Measurements from ENCODE around the gene CCL14. TPM values are rescaled to one million over a fixed set of nuclear protein-coding genes. Genes with fewer than 3 reads are reported as not detected.

Gene CCL14
- total and polyA plus RNA-seq, 2 of the 13 experiments (the other 11 are each of a cell fraction or from before 2014, with no cell fraction given) = 1.1 to 1.7 TPM

GRCh38 chr17:35972945-35973332 lies 13.6 kb downstream of the CCL14 start (continued):
- TF ChIP-seq FOXA1 (IDR thresholded peaks at IDR 0.05) = no peak
- TF ChIP-seq FOXA1 (CRISPR knock-in tag; IDR thresholded peaks at IDR 0.05) = peak; percentile 41; the same call in 1 of the 2 replicates
- peak in 1 of 2 experiments; percentile 70; a peak in 2 of 4 replicates for TF ChIP-seq NR2F1 (CRISPR knock-in tag; IDR thresholded peaks at IDR 0.05)
- no peak for TF ChIP-seq ZNF12 (CRISPR knock-in tag; IDR thresholded peaks at IDR 0.05)
- TF ChIP-seq NFYB (CRISPR knock-in tag; IDR thresholded peaks at IDR 0.05) = no peak
- TF ChIP-seq TSC22D2 (CRISPR knock-in tag; IDR thresholded peaks at IDR 0.05; ENCODE audit: borderline replicate concordance) = no peak
- TF ChIP-seq POGK (CRISPR knock-in tag; conservative IDR thresholded peaks at IDR 0.05) = no peak
- TF ChIP-seq AFF4 (CRISPR knock-in tag; IDR thresholded peaks at IDR 0.05) = no peak
- no peak for TF ChIP-seq E2F5 (CRISPR knock-in tag; conservative IDR thresholded peaks at IDR 0.05)
- TF ChIP-seq ZNF460 (CRISPR knock-in tag; IDR thresholded peaks at IDR 0.05; ENCODE audit: borderline replicate concordance) = no peak
- no peak for TF ChIP-seq HOXD1 (CRISPR knock-in tag; IDR thresholded peaks at IDR 0.05)
- TF ChIP-seq FOXO4 (CRISPR knock-in tag; conservative IDR thresholded peaks at IDR 0.05) = 0 out of 2 replicates have a peak, but pooled peaks have one; percentile 33
- TF ChIP-seq NFE2L1 (CRISPR knock-in tag; IDR thresholded peaks at IDR 0.05; ENCODE audit: borderline replicate concordance) = no peak
- no peak for TF ChIP-seq RELA (CRISPR knock-in tag; IDR thresholded peaks at IDR 0.05)
- TF ChIP-seq ZNF772 (CRISPR knock-in tag; IDR thresholded peaks at IDR 0.05) = 0 out of 2 replicates have a peak, but pooled peaks have one; percentile 7
- peak; percentile 1; the same call in 1 of the 2 replicates for TF ChIP-seq ZBTB39 (CRISPR knock-in tag; IDR thresholded peaks at IDR 0.05)
- peak; percentile 35 for TF ChIP-seq HNF4A (CRISPR knock-in tag; IDR thresholded peaks at IDR 0.05)
- no peak for TF ChIP-seq ZNF33A (CRISPR knock-in tag; IDR thresholded peaks at IDR 0.05; ENCODE audit: borderline replicate concordance)
- TF ChIP-seq BCL6 (CRISPR knock-in tag; IDR thresholded peaks at IDR 0.05) = peak; percentile 69
- TF ChIP-seq ZMYM4 (CRISPR knock-in tag; IDR thresholded peaks at IDR 0.05) = no peak
- TF ChIP-seq CEBPG (CRISPR knock-in tag; IDR thresholded peaks at IDR 0.05) = no peak
- no peak for TF ChIP-seq MXI1 (IDR thresholded peaks at IDR 0.05; ENCODE audit: borderline replicate concordance, low read depth, low read length)
